GM23248 (cell line): ENCODE measurements around the gene CTDNEP1.

ENCODE experiments used
- EZH2 ChIP-seq: fragments of 200-600 bp; sonication (generic); IDR thresholded peaks from 2 replicates; pipeline ENCODE4 v1.6.1; 2018; ENCODE audit warnings: antibody characterized with exemption, mild to moderate bottlenecking; ENCODE audit not compliant: insufficient read depth, poor library complexity, severe bottlenecking
- EZH2phosphoT487 ChIP-seq: fragments of 200-600 bp; sonication (generic); IDR thresholded peaks from 2 replicates; pipeline ENCODE4 v1.6.1; 2018; ENCODE audit warnings: antibody characterized with exemption, moderate library complexity, mild to moderate bottlenecking, low read depth; ENCODE audit not compliant: insufficient read depth

- TF ChIP-seq EZH2 (no peak), EZH2phosphoT487 (no peak)
Observed at GRCh38 chr17:7249214-7249613, 2.3 kb downstream of the CTDNEP1 start.
